ENCODE results near the gene VPS37D. TPM values are rescaled to one million over a fixed set of nuclear protein-coding genes. Genes with fewer than 3 reads are reported as not detected.
"Not testable (repeated sequence)": the region's sequence is repeated elsewhere in the genome, so short reads cannot be mapped to it uniquely, and the experiment has no call there.

Gene VPS37D
- total and polyA plus RNA-seq, 5 donors, result 1.6 to 2.5 (median 2.1) TPM

DNA sequence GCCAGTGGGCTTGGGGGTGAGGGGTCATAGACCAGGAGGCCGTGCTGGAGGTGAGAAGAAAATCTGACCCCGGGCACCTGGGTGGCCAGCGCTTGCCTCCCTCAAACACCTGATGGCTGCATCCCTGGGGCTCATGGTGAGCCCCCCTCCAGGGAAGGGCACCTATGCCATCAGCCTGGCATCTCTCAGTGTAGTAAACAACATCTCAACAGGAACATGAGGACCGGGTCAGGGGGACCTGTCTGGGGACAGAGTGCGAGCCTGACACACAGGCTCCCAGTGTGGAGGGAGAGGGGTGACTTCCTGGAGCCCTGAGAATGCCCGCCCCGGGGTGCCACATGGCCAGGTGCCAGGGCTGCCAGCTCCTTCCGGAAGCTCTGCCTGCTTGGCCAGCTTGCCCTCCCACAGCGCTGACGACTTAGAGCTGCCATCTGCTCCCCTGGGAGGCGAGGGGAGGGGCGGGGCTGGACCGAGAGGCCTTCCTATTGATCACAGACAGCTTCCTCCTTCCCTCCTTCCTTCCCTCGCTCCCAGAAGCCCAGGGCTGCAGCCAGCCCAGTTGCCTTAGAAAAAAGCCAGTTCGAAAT is 39.5 kb downstream of the VPS37D start:
- H3K27me3 ChIP-seq (ENCODE audit: control insufficient read depth, insufficient read depth), result no peaks in the 10 kb centered on the region
- no peak overlapping the region for H3K4me3 ChIP-seq (ENCODE audit: low read length)
- no peak for ATAC-seq
- DNase-seq, result peak in 2 of 3 donors; percentile 73 to 76
- no peaks in the 10 kb centered on the region for H3K9me3 ChIP-seq (ENCODE audit: control insufficient read depth, low read length)
- WGBS, result 71% methylated on average over 15 of the region's 15 CpGs
- intact Hi-C loops (cut with DNase I), result no loop called here
- no peaks in the 10 kb centered on the region for H3K4me1 ChIP-seq (ENCODE audit: control insufficient read depth, insufficient read depth, low read length)
- H3K27ac ChIP-seq (ENCODE audit: low read length), result no peak overlapping the region

DNA sequence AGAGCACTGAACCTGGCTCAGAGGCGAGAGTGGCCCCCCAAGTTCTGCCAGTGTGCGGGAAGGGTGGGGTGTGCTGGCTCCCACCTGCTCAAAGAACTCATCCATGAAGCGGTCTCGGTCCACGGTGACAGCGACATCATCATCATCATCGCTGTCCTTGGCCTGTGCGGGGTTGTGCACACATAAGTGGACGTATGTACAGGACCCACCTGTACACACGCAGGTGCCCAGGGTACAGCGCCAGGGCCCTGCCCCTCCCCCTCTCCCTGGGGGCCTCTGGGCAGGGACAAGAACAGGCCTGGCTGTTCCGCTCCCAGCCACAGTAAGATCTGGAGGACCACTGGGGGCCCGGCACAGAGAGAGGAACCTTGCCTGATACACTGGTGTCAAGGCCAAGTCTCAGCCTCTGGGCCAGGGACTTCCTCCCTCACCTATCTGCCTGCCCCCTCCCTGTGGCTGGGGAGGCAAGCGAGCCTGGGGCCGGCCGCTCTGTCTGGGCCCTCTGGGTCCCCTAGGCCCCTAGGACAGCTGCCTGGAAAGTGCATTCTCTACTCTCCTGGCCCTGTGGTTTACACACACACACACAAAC is 41.4 kb downstream of the VPS37D start:
- WGBS, result 93% methylated on average over 16 of the region's 16 CpGs
- DNase-seq (peak in 1 of 3 donors; percentile 41), ATAC-seq (no peak)
- Histone ChIP-seq H3K9me3 (ENCODE audit: control insufficient read depth, low read length) (no peaks in the 10 kb centered on the region), H3K4me1 (ENCODE audit: control insufficient read depth, insufficient read depth, low read length) (no peaks in the 10 kb centered on the region), H3K4me3 (ENCODE audit: low read length) (no peak overlapping the region), H3K27ac (ENCODE audit: low read length) (no peak overlapping the region), H3K27me3 (ENCODE audit: control insufficient read depth, insufficient read depth) (no peaks in the 10 kb centered on the region)
- intact Hi-C loops (cut with DNase I), result no loop called here

DNA sequence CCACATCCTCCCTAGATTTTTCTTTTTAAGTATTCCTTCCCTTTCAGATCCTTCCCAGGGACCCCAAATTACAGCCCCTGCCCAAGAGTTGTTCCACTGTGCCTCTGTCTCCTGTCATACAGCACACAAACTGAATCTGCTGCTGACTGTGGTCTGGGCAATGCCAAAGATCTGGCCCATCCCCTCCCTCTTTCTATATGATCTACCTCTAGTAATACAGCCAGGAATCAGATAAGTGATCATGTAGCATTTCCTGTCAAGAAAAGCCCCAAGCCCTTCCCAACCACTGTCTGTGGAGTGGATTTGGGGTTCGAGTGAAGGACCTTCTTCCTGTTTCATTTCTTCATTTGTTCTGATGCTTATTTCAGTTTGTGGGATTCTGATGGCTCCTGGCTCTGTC is 45.1 kb downstream of the VPS37D start:
- no peak overlapping the region for H3K4me3 ChIP-seq (ENCODE audit: low read length)
- WGBS, result 83% methylated on average over 1 of the region's 1 CpG
- intact Hi-C loops (cut with DNase I), result no loop called here
- DNase-seq (no peak), ATAC-seq (no peak)
- no peak overlapping the region for H3K27ac ChIP-seq (ENCODE audit: low read length)
- no peaks in the 10 kb centered on the region for H3K4me1 ChIP-seq (ENCODE audit: control insufficient read depth, insufficient read depth, low read length)
- no peaks in the 10 kb centered on the region for H3K27me3 ChIP-seq (ENCODE audit: control insufficient read depth, insufficient read depth)
- H3K9me3 ChIP-seq (ENCODE audit: control insufficient read depth, low read length), result no peaks in the 10 kb centered on the region

DNA sequence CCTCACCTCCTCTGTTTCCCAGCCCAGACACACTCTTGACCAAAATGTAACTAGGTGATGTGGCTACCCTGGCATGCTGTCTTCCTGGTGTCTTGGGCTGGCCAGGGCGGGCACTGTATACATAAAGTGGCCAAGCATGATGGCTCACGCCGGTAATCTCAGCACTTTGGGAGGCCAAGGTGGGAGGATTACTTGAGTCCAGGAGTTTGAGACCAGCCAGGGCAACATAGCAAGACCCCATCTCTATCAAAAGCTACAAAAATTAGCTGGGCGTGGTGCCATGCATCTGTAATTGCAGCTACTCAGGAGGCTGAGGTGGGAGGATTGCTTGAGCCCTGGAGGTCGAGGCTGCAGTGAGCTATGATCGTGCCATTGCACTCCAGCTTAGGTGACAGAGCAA is 45.7 kb downstream of the VPS37D start:
- ATAC-seq; H3K4me3 ChIP-seq (ENCODE audit: low read length); DNase-seq; intact Hi-C loops (cut with DNase I); H3K9me3 ChIP-seq (ENCODE audit: control insufficient read depth, low read length); H3K27me3 ChIP-seq (ENCODE audit: control insufficient read depth, insufficient read depth); H3K4me1 ChIP-seq (ENCODE audit: control insufficient read depth, insufficient read depth, low read length); H3K27ac ChIP-seq (ENCODE audit: low read length): not testable (repeated sequence)
- 95% methylated on average over 6 of the region's 6 CpGs for WGBS

DNA sequence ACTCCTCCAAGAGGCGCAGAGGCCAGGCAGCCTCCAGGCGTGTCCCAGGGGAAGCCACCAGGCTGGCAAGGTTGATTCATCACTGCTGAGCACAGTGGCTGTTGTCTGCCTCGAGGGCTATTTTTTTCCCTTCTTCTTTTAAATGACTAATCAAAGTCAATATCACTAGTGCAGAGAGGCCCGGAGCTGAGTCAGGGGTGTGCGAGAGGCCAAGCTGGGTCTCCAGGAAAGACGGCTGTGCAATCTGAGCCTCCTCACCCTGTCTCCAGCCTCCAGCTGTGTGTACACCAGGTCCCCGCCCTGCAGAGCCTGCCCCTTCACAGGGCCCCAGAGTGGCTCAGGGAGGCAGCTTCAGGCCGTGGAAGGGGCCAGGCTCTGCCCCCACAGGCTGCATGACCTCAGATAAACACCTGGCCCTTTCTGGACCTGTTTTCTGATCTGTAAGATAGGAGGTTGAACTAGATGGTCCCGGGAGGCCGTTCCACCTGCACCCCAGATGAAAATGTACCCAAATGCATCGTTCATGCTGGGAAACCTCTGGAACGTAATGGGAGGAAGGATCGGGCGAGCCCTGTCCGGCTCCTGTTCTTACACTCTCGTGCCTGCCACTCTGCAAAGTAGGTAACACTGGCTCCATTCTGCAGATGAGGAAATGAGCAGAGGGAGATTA is 48.2 kb downstream of the VPS37D start:
- no peak overlapping the region for H3K4me3 ChIP-seq (ENCODE audit: low read length)
- H3K27me3 ChIP-seq (ENCODE audit: control insufficient read depth, insufficient read depth), result no peaks in the 10 kb centered on the region
- H3K4me1 ChIP-seq (ENCODE audit: control insufficient read depth, insufficient read depth, low read length), result no peaks in the 10 kb centered on the region
- ATAC-seq (no peak), DNase-seq (peak in 1 of 3 donors; percentile 40)
- intact Hi-C loops (cut with DNase I), result no loop called here
- H3K27ac ChIP-seq (ENCODE audit: low read length), result no peak overlapping the region
- WGBS, result 68% methylated on average over 16 of the region's 16 CpGs
- H3K9me3 ChIP-seq (ENCODE audit: control insufficient read depth, low read length), result no peaks in the 10 kb centered on the region

DNA sequence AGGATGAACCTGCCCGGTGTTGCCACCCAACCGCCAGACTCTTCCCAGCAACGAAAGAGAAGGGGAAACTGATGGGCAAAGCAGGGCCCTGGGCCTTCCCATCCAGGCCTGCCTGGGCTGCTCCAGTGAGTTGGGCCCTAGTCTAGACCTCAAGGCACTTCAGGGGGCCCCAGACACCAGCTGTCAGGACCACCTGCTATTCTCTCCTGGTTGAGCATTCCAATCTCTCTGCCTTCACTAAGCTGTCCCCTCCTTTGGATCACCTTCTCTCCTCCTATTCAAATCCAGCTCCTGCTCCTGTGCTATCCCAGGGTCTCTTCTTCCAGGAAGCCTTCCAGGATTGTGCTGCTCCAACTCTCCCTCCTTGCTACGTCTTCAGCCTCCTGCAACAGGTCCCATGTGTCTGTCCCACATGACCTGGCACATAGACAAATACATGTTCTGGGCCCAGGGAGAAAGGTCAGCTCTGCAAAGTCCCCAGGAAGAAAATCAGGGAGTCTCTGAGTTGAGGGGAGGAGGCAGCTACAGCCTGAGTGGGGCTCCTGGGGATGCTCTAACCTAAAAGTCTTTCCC is 48.8 kb downstream of the VPS37D start:
- Histone ChIP-seq H3K27me3 (ENCODE audit: control insufficient read depth, insufficient read depth) (no peaks in the 10 kb centered on the region), H3K4me3 (ENCODE audit: low read length) (no peak overlapping the region), H3K4me1 (ENCODE audit: control insufficient read depth, insufficient read depth, low read length) (no peaks in the 10 kb centered on the region), H3K27ac (ENCODE audit: low read length) (no peak overlapping the region), H3K9me3 (ENCODE audit: control insufficient read depth, low read length) (no peaks in the 10 kb centered on the region)
- no peak for DNase-seq
- WGBS, result 70% methylated on average over 4 of the region's 4 CpGs
- intact Hi-C loops (cut with DNase I), result no loop called here
- no peak for ATAC-seq

DNA sequence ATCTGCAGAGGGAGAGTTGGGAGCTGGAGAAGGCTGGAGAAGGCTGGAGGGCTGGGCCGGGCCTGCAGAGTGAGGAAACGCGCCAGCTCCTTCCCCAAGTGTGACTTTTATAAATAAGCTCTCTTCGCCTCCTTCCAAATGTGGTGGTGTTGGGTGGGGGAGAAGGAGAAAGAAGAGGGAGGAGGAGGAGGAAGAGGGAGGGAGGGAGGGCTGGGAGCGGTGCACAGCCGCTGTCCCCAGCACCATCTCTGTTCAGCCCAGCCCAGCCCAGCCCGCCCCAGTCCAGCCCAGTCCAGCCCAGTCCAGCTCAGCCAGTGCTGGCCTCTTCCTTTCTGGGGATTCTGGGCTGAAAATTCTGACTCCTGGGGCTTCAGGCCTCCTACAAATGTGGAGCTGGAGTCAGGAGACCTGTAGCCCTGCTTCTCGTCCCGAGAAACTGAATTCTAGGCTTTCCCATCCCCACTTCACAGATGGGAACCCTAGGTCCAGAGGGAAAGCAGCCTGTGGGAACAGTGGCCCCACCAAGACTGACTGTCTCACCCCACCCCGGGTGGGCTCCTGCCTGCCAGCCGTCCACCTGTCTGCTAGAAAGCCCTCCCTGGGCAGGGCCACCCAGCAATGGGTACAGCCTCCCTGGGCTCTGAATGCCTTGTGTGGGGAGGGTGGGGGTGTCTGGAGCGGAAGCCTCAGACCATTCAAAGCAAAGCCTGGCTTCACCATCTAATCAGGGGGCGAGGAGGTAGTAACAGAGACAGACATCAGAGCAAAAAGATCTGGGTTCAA is 49.6 kb downstream of the VPS37D start:
- ATAC-seq, result no peak
- peak in 2 of 3 donors; percentile 53 to 79 for DNase-seq
- H3K4me3 ChIP-seq (ENCODE audit: low read length), result no peak overlapping the region
- intact Hi-C loops (cut with DNase I), result no loop called here
- WGBS, result 68% methylated on average over 13 of the region's 13 CpGs
- no peaks in the 10 kb centered on the region for H3K9me3 ChIP-seq (ENCODE audit: control insufficient read depth, low read length)
- H3K27me3 ChIP-seq (ENCODE audit: control insufficient read depth, insufficient read depth), result no peaks in the 10 kb centered on the region
- no peaks in the 10 kb centered on the region for H3K4me1 ChIP-seq (ENCODE audit: control insufficient read depth, insufficient read depth, low read length)
- H3K27ac ChIP-seq (ENCODE audit: low read length), result no peak overlapping the region

DNA sequence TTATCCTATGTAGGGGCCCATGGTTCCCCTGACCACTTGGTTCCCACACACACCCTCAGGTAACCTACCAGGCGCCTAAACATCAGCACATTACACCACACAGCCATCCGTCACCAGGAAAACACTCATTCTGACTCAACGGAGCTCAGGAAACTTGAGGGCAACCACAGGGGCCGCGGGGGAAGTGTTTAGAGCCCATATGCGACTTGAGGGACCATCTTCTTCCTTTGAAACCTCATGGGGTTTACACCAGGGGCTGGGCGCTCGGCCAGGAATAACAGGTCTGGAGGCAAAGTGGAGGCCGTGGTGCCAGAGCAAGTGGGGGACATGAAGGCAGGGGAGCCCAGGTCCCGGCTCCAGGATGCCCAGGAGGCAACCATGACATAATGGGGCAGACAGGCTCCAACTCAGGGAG is 50.4 kb downstream of the VPS37D start:
- 66% methylated on average over 10 of the region's 10 CpGs for WGBS
- no peak overlapping the region for H3K27ac ChIP-seq (ENCODE audit: low read length)
- ATAC-seq, result no peak
- no peaks in the 10 kb centered on the region for H3K9me3 ChIP-seq (ENCODE audit: control insufficient read depth, low read length)
- H3K4me1 ChIP-seq (ENCODE audit: control insufficient read depth, insufficient read depth, low read length), result no peaks in the 10 kb centered on the region
- DNase-seq, result peak in 2 of 3 donors; percentile 67
- no peaks in the 10 kb centered on the region for H3K27me3 ChIP-seq (ENCODE audit: control insufficient read depth, insufficient read depth)
- intact Hi-C loops (cut with DNase I), result no loop called here
- no peak overlapping the region for H3K4me3 ChIP-seq (ENCODE audit: low read length)

DNA sequence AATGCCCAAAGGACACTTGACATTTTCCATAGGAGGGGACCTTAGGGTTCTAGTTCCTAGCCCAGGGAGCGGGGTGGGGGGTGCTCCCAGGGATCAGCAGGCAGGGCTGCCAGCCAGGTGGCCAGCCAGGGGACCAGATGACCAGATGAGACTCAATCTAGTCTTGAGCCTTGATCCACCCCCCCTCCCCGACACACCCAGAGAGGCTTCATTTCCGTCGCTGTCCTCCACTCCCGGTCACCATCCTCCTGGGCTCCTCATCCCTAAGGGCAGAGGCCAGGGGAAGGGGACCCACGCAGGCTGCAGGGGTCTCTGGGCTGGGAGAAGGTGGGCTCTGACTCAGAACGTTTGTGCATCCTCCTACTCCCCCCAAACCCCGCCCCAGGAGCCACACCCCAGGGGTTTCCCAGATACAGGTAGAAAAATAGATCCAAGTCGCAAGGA is 50.8 kb downstream of the VPS37D start:
- H3K4me1 ChIP-seq (ENCODE audit: control insufficient read depth, insufficient read depth, low read length), result no peaks in the 10 kb centered on the region
- H3K27ac ChIP-seq (ENCODE audit: low read length), result no peak overlapping the region
- no peaks in the 10 kb centered on the region for H3K9me3 ChIP-seq (ENCODE audit: control insufficient read depth, low read length)
- H3K27me3 ChIP-seq (ENCODE audit: control insufficient read depth, insufficient read depth), result no peaks in the 10 kb centered on the region
- DNase-seq, result peak in 1 of 3 donors; percentile 30
- H3K4me3 ChIP-seq (ENCODE audit: low read length), result peak overlapping the region; percentile 83
- ATAC-seq, result no peak
- 51% methylated on average over 9 of the region's 9 CpGs for WGBS
- intact Hi-C loops (cut with DNase I), result no loop called here

DNA sequence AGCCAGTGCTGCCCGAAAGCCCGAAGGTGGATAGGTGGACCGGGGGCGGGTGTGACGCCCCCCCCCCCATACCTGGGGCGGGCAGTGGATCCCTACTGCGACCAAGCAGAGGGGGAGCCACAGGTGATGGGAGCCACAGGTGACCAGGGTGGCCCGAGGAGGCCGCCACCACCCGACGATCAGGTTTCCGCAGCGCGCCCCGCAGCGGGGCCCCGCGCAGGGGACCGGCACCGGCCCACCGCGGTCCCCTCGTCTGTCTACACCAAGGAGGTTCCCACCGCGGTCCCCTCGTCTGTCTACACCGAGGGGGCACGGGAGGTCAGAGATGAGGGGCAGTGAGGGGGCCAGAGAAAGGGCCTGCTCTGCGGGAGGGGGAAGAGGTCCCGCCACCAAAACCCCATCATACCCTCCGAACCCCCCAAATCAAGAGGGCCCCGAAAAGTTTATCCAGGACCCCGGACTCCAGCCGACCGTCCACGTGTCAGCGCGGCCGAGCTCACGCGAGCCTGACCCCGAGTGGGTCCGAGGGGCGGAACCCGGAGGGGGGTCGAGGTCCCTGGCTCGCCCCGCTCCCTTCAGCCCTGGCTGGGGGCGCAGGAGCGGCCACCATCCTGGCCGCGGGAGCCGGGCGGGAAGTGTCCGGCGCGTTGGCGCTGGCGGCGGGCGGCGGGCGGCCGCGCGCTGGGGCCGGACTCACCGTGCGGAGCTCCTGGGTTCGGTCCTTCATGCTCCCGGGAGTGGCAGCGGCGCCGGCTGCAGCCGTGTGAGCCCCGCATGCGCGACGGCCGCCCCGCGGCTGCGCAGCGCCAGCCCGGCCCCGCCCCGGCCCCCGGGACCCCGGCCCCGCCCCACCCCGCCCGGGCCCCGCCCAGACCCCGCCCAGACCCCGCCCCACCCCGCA is 51.5 kb downstream of the VPS37D start, which contains the start of gene STX1A:
Gene STX1A (minus strand): TSS at position 765 of the 901 bp plus-strand sequence. CDS start 38 bp downstream, at position 727.
- 1% methylated on average over 96 of the region's 96 CpGs for WGBS
- Histone ChIP-seq H3K4me1 (ENCODE audit: control insufficient read depth, insufficient read depth, low read length) (no peaks in the 10 kb centered on the region), H3K27ac (ENCODE audit: low read length) (no peak within 1 kb of the TSS), H3K9me3 (ENCODE audit: control insufficient read depth, low read length) (no peaks in the 10 kb centered on the region), H3K27me3 (ENCODE audit: control insufficient read depth, insufficient read depth) (no peaks in the 10 kb centered on the region), H3K4me3 (ENCODE audit: low read length) (peak within 1 kb of the TSS; percentile 83)
- ATAC-seq (peak; percentile 78 to 86), DNase-seq (peak; percentile 77 to 91 (median 89))
- intact Hi-C loops (cut with DNase I), result no loop called here
